HUES48 (cell line): ENCODE results near the gene SPTAN1.

Source experiments
- H3K27ac ChIP-seq: one replicate; pipeline ENCODE4 v1.7.0; 2013; ENCODE audit warnings: low read depth, low read length, inconsistent platforms
- H3K27me3 ChIP-seq: 2 replicates; pipeline ENCODE4 v1.6.1; 2013; ENCODE audit warnings: mild to moderate bottlenecking, low read length; ENCODE audit not compliant: control insufficient read depth, insufficient read depth
- H3K36me3 ChIP-seq: 2 replicates; pipeline ENCODE4 v1.6.1; 2013; ENCODE audit warnings: low read length; ENCODE audit not compliant: control insufficient read depth, insufficient read depth
- H3K4me1 ChIP-seq: 2 replicates; pipeline ENCODE4 v1.6.1; 2013; ENCODE audit warnings: mild to moderate bottlenecking, low read length; ENCODE audit not compliant: control insufficient read depth, insufficient read depth
- H3K4me3 ChIP-seq: 2 replicates; pipeline ENCODE4 v1.5.1; 2013; ENCODE audit warnings: mild to moderate bottlenecking, low read depth, low read length
- H3K9ac ChIP-seq: 2 replicates; pipeline ENCODE4 v1.6.1; 2013; ENCODE audit warnings: mild to moderate bottlenecking, low read depth, low read length, moderate library complexity
- H3K9me3 ChIP-seq: 2 replicates; pipeline ENCODE4 v1.6.1; 2013; ENCODE audit warnings: low read length; ENCODE audit not compliant: control insufficient read depth, insufficient read depth

Gene SPTAN1

DNA sequence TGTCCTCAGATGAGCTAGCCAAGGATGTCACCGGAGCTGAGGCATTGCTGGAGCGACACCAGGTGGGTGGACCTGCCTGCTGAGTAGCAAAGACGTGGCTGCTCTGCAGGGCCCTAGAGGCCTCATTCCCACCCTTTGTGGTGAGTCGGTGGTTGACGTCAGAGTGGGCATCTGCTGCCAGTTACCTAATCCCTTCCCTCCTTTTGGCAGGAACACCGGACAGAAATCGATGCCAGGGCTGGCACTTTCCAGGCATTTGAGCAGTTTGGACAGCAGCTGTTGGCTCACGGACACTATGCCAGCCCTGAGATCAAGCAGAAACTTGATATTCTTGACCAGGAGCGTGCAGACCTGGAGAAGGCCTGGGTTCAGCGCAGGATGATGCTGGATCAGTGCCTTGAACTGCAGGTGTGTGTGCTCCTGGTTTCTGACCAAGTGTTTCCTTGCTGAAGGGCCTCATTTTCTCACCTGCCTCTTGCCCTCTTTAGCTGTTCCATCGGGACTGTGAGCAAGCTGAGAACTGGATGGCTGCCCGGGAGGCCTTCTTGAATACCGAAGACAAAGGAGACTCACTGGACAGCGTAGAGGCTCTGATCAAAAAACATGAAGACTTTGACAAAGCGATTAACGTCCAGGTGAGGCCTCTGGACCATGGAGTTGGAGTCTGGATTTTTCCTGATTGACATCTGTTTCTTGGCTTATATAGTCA lies 55.4 kb downstream of the SPTAN1 start:
- no peak overlapping the region for H3K9ac ChIP-seq
- no peak overlapping the region for H3K4me3 ChIP-seq
- no peaks in the 10 kb centered on the region for H3K4me1 ChIP-seq
- H3K27ac ChIP-seq, result no peak overlapping the region
- H3K36me3 ChIP-seq, result peaks cover 83% of the 10 kb centered on the region
- H3K27me3 ChIP-seq, result no peaks in the 10 kb centered on the region
- H3K9me3 ChIP-seq, result no peaks in the 10 kb centered on the region

DNA sequence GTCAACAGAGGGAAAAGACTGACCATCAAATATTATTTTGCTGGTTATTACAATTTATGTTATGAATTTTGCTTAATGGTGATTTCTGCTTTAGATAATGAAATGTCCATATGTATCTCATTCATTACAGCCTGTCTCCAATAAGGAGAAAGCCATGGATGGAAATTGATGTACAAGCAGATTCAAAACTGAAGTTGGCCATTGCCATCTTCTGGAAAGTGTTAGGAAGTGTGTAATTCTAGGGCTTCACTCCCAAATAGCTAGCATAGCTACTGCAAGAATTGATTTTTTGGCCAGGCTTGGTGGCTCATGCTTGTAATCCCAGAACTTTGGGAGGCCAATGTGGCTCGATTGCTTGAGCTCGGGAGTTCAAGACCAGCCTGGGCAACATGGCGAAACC lies 58.5 kb downstream of the SPTAN1 start:
- H3K9me3 ChIP-seq, result no peaks in the 10 kb centered on the region

DNA sequence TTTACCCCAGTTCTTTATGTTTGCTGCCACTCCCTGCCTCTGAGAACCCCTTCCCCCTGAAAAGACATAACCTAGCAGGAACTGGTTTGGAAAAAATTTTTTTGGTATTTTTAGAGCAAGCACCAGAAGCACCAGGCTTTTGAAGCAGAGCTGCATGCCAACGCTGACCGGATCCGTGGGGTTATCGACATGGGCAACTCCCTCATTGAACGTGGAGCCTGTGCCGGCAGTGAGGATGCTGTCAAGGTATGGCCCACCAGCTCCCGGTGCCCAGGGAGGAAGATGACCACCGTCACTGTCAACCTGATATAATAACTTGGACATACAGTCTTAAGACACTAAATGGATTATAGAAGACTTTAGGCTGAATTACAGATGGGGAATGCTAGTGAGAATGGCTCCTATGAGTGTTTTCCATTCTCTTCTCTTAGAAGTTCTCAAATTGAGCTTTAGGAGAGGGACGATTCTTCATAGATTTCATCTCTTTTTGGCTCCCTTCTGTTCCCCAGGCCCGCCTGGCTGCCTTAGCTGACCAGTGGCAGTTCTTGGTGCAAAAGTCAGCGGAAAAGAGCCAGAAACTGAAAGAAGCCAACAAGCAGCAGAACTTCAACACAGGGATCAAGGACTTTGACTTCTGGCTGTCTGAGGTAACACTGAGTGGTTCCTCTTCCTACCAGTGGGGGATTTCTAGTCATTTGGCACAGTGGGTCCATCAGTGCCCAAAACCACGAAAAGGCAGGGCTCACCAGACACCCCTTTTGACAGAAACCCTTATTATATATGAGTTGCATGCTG lies 59.4 kb downstream of the SPTAN1 start:
- Histone ChIP-seq H3K36me3 (peaks cover 94% of the 10 kb centered on the region), H3K9me3 (no peaks in the 10 kb centered on the region), H3K4me1 (no peaks in the 10 kb centered on the region), H3K27ac (no peak overlapping the region), H3K9ac (no peak overlapping the region), H3K27me3 (no peaks in the 10 kb centered on the region), H3K4me3 (no peak overlapping the region)

More for the DNA sequence above, 58.5 kb downstream of the SPTAN1 start:
- Histone ChIP-seq H3K4me1 (no peaks in the 10 kb centered on the region), H3K9ac (no peak overlapping the region), H3K27ac (no peak overlapping the region), H3K36me3 (peaks cover 91% of the 10 kb centered on the region), H3K27me3 (no peaks in the 10 kb centered on the region), H3K4me3 (no peak overlapping the region)

DNA sequence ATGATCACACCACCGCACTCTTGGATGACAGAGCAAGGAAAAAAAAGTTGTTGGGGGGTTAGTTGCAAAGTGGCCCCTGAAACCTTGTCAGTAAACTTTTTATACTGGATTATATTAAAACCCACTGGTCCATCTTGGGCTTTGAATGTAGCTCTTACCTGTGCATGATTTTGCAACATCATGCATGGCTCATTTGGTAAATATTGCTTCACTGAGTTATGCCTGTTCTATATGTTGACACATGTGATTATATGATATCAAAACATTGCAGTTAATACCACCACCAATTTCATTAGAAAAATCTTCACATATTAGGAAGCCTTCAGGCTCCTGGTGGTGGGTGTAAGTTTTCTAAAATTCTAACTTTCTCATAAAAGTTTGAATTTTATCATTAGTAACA lies 62.3 kb downstream of the SPTAN1 start:
- Histone ChIP-seq H3K4me3 (no peak overlapping the region), H3K27ac (no peak overlapping the region), H3K4me1 (no peaks in the 10 kb centered on the region), H3K27me3 (no peaks in the 10 kb centered on the region), H3K9ac (no peak overlapping the region), H3K36me3 (peaks cover 93% of the 10 kb centered on the region), H3K9me3 (no peaks in the 10 kb centered on the region)

DNA sequence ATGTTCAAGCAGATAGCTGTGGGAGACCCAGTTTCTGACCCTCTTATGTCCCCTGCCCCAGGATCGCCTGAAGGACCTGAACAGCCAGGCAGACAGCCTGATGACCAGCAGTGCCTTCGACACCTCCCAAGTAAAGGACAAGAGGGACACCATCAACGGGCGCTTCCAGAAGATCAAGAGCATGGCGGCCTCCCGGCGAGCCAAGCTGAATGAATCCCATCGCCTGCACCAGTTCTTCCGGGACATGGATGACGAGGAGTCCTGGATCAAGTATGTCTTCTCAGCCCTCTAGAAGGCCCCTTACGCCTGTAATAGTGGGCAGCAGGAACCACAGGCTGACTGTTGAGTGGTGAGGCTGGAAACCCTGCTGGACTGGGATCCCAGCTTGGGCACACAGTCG lies 63.2 kb downstream of the SPTAN1 start:
- no peaks in the 10 kb centered on the region for H3K27me3 ChIP-seq

DNA sequence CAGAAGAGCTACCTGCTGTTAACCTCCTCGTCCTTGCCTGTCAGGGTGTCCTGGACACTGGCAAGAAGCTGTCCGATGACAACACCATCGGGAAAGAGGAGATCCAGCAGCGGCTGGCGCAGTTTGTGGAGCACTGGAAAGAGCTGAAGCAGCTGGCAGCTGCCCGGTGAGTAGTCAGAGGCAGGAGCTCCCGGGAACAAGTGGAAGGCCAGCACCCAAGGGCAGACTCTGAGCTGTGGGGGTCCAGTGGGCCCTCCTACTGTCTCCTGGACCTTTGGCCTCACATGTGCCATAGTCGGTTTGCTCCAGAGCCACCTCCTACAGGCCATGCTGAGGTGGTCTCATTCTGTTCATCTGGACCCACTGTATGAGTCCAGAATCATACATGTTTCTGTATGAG lies 65.6 kb downstream of the SPTAN1 start:
- H3K4me1 ChIP-seq, result no peaks in the 10 kb centered on the region
- H3K36me3 ChIP-seq, result peaks cover 87% of the 10 kb centered on the region
- no peak overlapping the region for H3K4me3 ChIP-seq
- no peaks in the 10 kb centered on the region for H3K27me3 ChIP-seq
- no peak overlapping the region for H3K27ac ChIP-seq
- H3K9me3 ChIP-seq, result no peaks in the 10 kb centered on the region
- no peak overlapping the region for H3K9ac ChIP-seq

More for the DNA sequence above, 63.2 kb downstream of the SPTAN1 start:
- Histone ChIP-seq H3K4me1 (no peaks in the 10 kb centered on the region), H3K27ac (no peak overlapping the region), H3K9me3 (no peaks in the 10 kb centered on the region), H3K9ac (no peak overlapping the region), H3K4me3 (no peak overlapping the region), H3K36me3 (peaks cover 92% of the 10 kb centered on the region)

DNA sequence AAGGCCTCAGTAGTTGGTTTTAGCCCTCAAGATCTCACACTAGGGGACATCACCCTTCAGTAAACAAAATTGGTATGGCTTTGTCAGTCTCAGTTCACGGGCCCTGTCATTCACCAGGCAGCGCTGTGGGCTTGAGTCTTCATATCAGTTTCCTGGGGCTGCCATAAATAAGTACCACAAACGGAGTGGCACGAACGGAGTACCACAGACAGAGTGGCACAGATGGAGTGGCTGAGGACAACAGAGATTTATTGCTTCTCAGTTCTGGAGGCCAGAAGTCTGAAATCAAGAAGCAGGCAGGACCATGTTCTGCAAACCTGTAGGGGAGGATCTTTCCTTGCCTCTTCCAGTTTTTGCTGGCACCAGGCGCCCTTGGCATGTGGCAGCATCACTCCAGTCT lies 66.7 kb downstream of the SPTAN1 start:
- Histone ChIP-seq H3K27ac (no peak overlapping the region), H3K36me3 (peaks cover 79% of the 10 kb centered on the region), H3K9me3 (no peaks in the 10 kb centered on the region), H3K27me3 (no peaks in the 10 kb centered on the region), H3K4me1 (no peaks in the 10 kb centered on the region), H3K9ac (no peak overlapping the region), H3K4me3 (no peak overlapping the region)

DNA sequence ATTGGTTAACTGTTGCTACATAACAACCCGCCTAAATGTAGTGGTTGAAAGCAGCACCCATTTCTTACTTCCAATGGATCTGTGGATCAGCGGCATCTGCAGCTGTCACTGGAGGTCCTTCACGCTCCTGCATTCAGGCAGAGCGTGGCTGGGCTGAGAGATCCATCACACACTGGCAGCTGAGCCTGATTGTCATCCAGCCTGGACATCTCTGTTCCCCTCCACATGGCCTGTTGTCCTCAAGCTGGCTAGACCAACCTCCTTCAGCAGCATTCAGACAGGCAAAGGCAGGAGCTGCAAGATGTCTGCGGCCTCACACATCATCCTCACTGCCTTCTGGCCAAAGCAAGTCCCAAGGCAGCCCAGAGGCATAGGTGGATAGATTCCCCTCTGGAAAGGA lies 67.4 kb downstream of the SPTAN1 start:
- no peak overlapping the region for H3K4me3 ChIP-seq
- no peaks in the 10 kb centered on the region for H3K4me1 ChIP-seq
- no peaks in the 10 kb centered on the region for H3K27me3 ChIP-seq
- no peaks in the 10 kb centered on the region for H3K9me3 ChIP-seq
- no peak overlapping the region for H3K27ac ChIP-seq
- no peak overlapping the region for H3K9ac ChIP-seq
- peaks cover 79% of the 10 kb centered on the region for H3K36me3 ChIP-seq

DNA sequence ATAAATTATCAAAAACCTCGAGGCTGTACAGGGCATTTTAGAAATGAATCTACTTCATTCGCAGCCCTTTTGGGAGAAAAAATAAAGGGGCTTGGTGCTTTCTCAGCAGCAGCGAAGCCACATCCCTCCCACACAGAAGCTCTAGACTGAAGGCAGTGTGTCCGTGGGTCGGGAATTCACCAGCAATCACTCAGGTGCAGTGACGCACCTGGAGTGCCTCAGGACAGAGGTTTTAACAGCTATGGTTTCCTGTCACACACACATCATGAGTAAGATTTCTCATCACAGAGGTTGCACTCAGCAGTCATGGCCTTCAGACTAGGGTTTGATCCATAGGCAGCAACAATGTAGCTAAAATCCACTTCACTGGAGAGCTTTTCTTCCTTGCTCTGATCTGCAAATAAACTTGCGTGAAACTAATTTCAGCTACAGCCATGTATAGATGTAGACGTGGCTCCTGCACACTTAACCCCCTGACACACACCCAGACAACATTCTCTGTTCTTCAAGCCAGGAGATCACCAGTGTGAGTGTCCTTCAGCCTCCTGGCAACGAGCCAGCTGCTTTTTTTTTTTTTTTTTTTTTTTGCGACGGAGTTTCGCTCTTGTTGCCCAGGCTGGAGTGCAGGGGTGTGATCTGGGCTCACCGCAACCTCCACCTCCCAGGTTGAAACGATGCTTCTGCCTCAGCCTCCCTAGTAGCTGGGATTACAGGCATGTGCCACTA lies 69.5 kb downstream of the SPTAN1 start:
- H3K9ac ChIP-seq, result no peak overlapping the region
- no peak overlapping the region for H3K27ac ChIP-seq
- H3K4me3 ChIP-seq, result no peak overlapping the region
- H3K27me3 ChIP-seq, result no peaks in the 10 kb centered on the region
- H3K9me3 ChIP-seq, result no peaks in the 10 kb centered on the region
- H3K36me3 ChIP-seq, result peaks cover 82% of the 10 kb centered on the region
- no peaks in the 10 kb centered on the region for H3K4me1 ChIP-seq

DNA sequence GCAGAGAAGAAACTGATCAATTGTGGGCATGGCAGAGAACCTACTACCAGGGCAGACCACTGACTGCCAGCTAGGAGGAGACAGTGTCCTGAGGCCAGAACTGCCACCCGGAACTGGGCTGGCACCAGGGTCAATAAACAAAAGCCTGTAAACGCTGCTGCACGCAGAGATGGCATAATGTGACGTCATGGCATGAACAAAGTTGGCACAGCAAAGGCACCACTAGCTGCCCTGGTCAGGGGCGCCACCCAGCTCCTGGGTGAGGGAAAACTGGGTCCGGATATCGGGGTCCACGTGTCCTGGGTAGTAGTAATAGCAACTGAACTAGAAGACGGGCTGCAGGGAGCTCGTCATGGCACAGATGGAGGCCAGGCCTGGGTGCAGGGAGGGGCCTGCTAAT lies 72.2 kb downstream of the SPTAN1 start:
- no peaks in the 10 kb centered on the region for H3K9me3 ChIP-seq
- H3K27ac ChIP-seq, result no peak overlapping the region
- H3K27me3 ChIP-seq, result no peaks in the 10 kb centered on the region
- H3K36me3 ChIP-seq, result peaks cover 83% of the 10 kb centered on the region
- H3K9ac ChIP-seq, result no peak overlapping the region
- H3K4me3 ChIP-seq, result no peak overlapping the region
- H3K4me1 ChIP-seq, result no peaks in the 10 kb centered on the region
